ENCODE results near the gene AGAP2. TPM values are rescaled to one million over a fixed set of nuclear protein-coding genes. Genes with fewer than 3 reads are reported as not detected.
"Not testable (repeated sequence)": the region's sequence is repeated elsewhere in the genome, so short reads cannot be mapped to it uniquely, and the experiment has no call there.

Gene AGAP2
- total and polyA plus RNA-seq, 5 donors from 2014 or later = 4.4 to 60.3 (median 6.1) TPM

DNA sequence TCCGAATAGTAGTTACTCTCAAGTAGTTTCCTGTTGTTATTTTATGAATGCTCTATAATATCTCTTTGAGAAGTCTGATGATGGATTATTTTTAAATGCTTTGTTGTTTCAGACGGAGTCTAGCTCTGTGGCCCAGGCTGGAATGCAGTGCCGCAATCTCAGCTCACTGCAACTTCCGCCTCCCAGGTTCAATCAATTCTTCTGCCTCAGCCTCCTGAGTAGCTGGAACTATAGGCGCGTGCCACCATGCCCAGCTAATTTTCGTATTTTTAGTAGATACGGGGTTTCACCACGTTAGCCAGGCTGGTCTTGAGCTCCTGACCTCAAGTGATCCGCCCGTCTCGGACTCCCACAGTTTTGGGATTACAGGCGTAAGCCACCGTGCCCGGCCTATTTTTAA lies 46.0 kb downstream of the AGAP2 start:
- H3K9me3 Mint-ChIP-seq = peaks cover 0 to 2% (median 0%) of the 10 kb centered on the region in 7 donors
- H3K27me3 Mint-ChIP-seq = peaks cover 36% of the 10 kb centered on the region
- H3K36me3 Mint-ChIP-seq = peaks cover 9% of the 10 kb centered on the region
- no peak for DNase-seq
- H3K36me3 ChIP-seq (ENCODE audit: control insufficient read depth, insufficient read depth, low read length) = peaks cover 17% of the 10 kb centered on the region
- no peak overlapping the region for H3K27ac Mint-ChIP-seq
- H3K4me3 Mint-ChIP-seq = no peak overlapping the region
- H3K4me1 Mint-ChIP-seq = peaks cover 0 to 13% (median 8%) of the 10 kb centered on the region in 4 donors
- no peaks in the 10 kb centered on the region for H3K9me3 ChIP-seq (ENCODE audit: control insufficient read depth in 2 of 2, low read length in 2 of 2)
- no peak for ATAC-seq (ENCODE audit: low read depth in 2 of 2)
- peaks cover 13% of the 10 kb centered on the region for H3K4me1 ChIP-seq (ENCODE audit: control insufficient read depth, insufficient read depth, low read length, poor library complexity, severe bottlenecking)
- H3K27me3 ChIP-seq (ENCODE audit: control insufficient read depth, insufficient read depth, low read length) = peaks cover 12% of the 10 kb centered on the region
- no peak overlapping the region for H3K27ac ChIP-seq (ENCODE audit: insufficient read depth, low read length, poor library complexity, severe bottlenecking)
- H3K4me3 ChIP-seq (ENCODE audit: low read depth, low read length) = no peak overlapping the region

DNA sequence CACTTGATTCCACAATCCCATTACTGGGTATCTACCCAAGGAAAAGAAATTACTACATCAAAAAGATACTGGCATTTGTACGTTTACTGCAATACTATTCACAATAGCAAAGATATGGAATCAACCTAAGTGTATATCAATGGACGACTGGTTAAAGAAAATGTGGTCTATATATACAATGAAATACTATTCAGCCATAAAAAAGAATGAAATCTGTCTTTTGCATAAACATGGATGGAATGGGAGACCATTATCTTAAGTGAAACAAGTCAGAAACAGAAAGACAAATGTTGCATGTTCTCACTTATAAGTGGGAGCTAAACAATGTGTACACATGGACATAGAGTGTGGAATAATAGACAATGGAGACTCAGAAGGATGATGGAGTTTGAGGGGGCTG lies 49.6 kb downstream of the AGAP2 start:
- H3K4me3 ChIP-seq (ENCODE audit: low read depth, low read length) = no peak overlapping the region
- peak overlapping the region in 1 of 3 donors; percentile 43 for H3K27ac Mint-ChIP-seq
- H3K4me1 Mint-ChIP-seq = peaks cover 0 to 2% (median 0%) of the 10 kb centered on the region in 4 donors
- no peak overlapping the region for H3K27ac ChIP-seq (ENCODE audit: insufficient read depth, low read length, poor library complexity, severe bottlenecking)
- H3K27me3 ChIP-seq (ENCODE audit: control insufficient read depth, insufficient read depth, low read length) = peaks cover 37% of the 10 kb centered on the region
- no peak for DNase-seq
- no peaks in the 10 kb centered on the region for H3K36me3 ChIP-seq (ENCODE audit: control insufficient read depth, insufficient read depth, low read length)
- H3K4me1 ChIP-seq (ENCODE audit: control insufficient read depth, insufficient read depth, low read length, poor library complexity, severe bottlenecking) = no peaks in the 10 kb centered on the region
- no peak for ATAC-seq (ENCODE audit: low read depth in 2 of 2)
- H3K36me3 Mint-ChIP-seq = no peaks in the 10 kb centered on the region
- H3K9me3 Mint-ChIP-seq = peaks cover 0 to 4% (median 0%) of the 10 kb centered on the region in 7 donors
- no peak overlapping the region for H3K4me3 Mint-ChIP-seq
- H3K27me3 Mint-ChIP-seq = peaks cover 61% of the 10 kb centered on the region
- H3K9me3 ChIP-seq (ENCODE audit: control insufficient read depth in 2 of 2, low read length in 2 of 2) = no peaks in the 10 kb centered on the region

DNA sequence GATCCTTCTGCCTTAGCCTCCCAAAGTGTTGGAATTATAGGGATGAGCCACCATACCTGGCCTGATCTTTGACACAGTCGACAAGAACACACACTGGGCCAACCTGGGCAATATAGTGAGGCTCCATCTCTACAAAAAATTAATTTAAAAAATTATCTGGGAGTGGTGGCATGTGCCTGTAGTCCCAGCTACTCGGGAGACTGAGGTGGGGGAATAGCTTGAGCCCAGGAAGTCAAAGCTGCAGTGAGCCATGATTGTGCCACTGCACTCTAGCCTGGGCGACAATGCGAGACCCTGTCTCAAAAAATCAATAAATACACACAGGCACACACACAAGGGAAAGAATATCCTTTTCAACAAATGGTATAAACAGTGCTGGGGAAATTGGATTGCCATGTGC lies 50.7 kb downstream of the AGAP2 start:
- DNase-seq (no peak), ATAC-seq (ENCODE audit: low read depth in 2 of 2) (no peak)
- Mint-ChIP-seq H3K4me3 (no peak overlapping the region), H3K4me1 (peaks cover 0 to under 1% (median 0%) of the 10 kb centered on the region in 4 donors), H3K9me3 (peaks cover 0 to 4% (median 0%) of the 10 kb centered on the region in 7 donors), H3K27me3 (peaks cover 67% of the 10 kb centered on the region), H3K36me3 (no peaks in the 10 kb centered on the region), H3K27ac (no peak overlapping the region)
- Histone ChIP-seq H3K27me3 (ENCODE audit: control insufficient read depth, insufficient read depth, low read length) (peaks cover 40% of the 10 kb centered on the region), H3K9me3 (ENCODE audit: control insufficient read depth in 2 of 2, low read length in 2 of 2) (no peaks in the 10 kb centered on the region), H3K36me3 (ENCODE audit: control insufficient read depth, insufficient read depth, low read length) (no peaks in the 10 kb centered on the region), H3K27ac (ENCODE audit: insufficient read depth, low read length, poor library complexity, severe bottlenecking) (no peak overlapping the region), H3K4me3 (ENCODE audit: low read depth, low read length) (no peak overlapping the region), H3K4me1 (ENCODE audit: control insufficient read depth, insufficient read depth, low read length, poor library complexity, severe bottlenecking) (no peaks in the 10 kb centered on the region)

DNA sequence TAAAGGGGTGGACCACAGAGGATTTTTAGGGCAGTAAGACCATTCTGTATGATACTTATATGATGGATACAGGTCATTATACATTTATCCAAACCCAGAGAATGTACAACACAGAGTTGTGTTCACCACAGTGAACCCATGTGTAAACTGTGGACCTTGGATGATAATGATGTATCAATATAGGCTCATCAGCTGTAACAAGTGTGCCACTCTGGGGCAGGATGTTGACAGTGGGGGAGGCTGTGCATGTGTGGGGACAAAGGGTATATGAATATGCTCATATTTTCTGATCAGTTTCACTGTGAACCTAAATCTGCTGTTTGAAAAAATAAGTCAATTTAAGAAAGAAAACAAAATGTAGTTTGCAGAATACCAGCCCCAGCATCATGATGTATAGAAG lies 58.8 kb downstream of the AGAP2 start:
- H3K27ac ChIP-seq (ENCODE audit: insufficient read depth, low read length, poor library complexity, severe bottlenecking) = no peak overlapping the region
- peaks cover 0 to 8% (median 1%) of the 10 kb centered on the region in 7 donors for H3K9me3 Mint-ChIP-seq
- H3K4me3 ChIP-seq (ENCODE audit: low read depth, low read length) = no peak overlapping the region
- no peaks in the 10 kb centered on the region for H3K4me1 ChIP-seq (ENCODE audit: control insufficient read depth, insufficient read depth, low read length, poor library complexity, severe bottlenecking)
- no peaks in the 10 kb centered on the region for H3K4me1 Mint-ChIP-seq
- H3K36me3 Mint-ChIP-seq = no peaks in the 10 kb centered on the region
- no peak overlapping the region for H3K4me3 Mint-ChIP-seq
- ATAC-seq (ENCODE audit: low read depth in 2 of 2) = no peak
- peaks cover 33% of the 10 kb centered on the region for H3K27me3 Mint-ChIP-seq
- no peak for DNase-seq
- H3K36me3 ChIP-seq (ENCODE audit: control insufficient read depth, insufficient read depth, low read length) = no peaks in the 10 kb centered on the region
- peaks cover 0 to 6% of the 10 kb centered on the region in 2 experiments for H3K9me3 ChIP-seq (ENCODE audit: control insufficient read depth in 2 of 2, low read length in 2 of 2)
- H3K27ac Mint-ChIP-seq = no peak overlapping the region
- H3K27me3 ChIP-seq (ENCODE audit: control insufficient read depth, insufficient read depth, low read length) = peaks cover 8% of the 10 kb centered on the region

DNA sequence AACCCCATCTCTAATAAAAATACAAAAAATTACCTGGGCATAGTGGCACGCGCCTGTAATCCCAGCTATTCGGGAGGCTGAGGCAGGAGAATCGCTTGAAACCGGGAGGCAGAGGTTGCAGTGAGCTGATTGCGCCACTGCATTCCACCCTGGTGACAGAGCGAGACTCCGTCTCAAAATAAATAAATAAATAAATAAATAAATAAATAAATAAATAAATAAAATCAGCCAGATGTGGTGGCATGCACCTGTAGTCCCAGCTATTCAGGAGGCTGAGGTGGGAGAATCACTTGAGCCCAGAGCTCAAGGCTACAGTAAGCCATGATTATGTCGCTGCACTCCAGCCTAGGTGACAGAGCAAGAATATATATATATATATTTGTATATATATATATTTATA lies 60.6 kb downstream of the AGAP2 start:
- not testable (repeated sequence) for H3K27ac Mint-ChIP-seq; H3K4me3 ChIP-seq (ENCODE audit: low read depth, low read length)
- H3K27me3 Mint-ChIP-seq = peaks cover 23% of the 10 kb centered on the region

DNA sequence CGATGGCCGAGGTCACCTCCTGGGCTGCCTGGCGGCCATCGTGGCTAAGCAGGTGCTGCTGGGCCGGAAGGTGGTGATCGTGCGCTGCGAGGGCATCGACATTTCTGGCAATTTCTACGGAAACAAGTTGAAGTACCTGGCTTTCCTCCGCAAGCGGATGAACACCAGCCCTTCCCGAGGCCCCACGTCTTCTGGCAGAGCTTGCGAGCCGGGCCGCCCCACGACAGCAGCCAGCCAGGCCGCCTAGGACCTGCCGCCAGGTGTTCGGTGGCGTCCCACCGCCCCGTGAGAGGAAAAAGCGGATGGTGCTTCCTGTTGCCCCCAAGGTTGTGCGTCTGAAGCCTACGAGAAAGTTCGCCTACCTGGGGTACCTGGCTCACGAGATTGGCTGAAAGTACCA lies 63.9 kb downstream of the AGAP2 start:
- no peak overlapping the region for H3K4me3 ChIP-seq (ENCODE audit: low read depth, low read length)
- Mint-ChIP-seq H3K27me3 (peaks cover 12% of the 10 kb centered on the region), H3K36me3 (no peaks in the 10 kb centered on the region), H3K4me1 (no peaks in the 10 kb centered on the region), H3K9me3 (peaks cover 0 to 1% (median 0%) of the 10 kb centered on the region in 7 donors), H3K27ac (no peak overlapping the region), H3K4me3 (no peak overlapping the region)
- no peaks in the 10 kb centered on the region for H3K4me1 ChIP-seq (ENCODE audit: control insufficient read depth, insufficient read depth, low read length, poor library complexity, severe bottlenecking)
- peaks cover 4% of the 10 kb centered on the region for H3K27me3 ChIP-seq (ENCODE audit: control insufficient read depth, insufficient read depth, low read length)
- no peak for ATAC-seq (ENCODE audit: low read depth in 2 of 2)
- no peak for DNase-seq
- no peak overlapping the region for H3K27ac ChIP-seq (ENCODE audit: insufficient read depth, low read length, poor library complexity, severe bottlenecking)
- no peaks in the 10 kb centered on the region for H3K9me3 ChIP-seq (ENCODE audit: control insufficient read depth in 2 of 2, low read length in 2 of 2)
- no peaks in the 10 kb centered on the region for H3K36me3 ChIP-seq (ENCODE audit: control insufficient read depth, insufficient read depth, low read length)

More for the DNA sequence above, 60.6 kb downstream of the AGAP2 start:
- H3K27me3 ChIP-seq (ENCODE audit: control insufficient read depth, insufficient read depth, low read length); DNase-seq; H3K4me1 Mint-ChIP-seq; ATAC-seq (ENCODE audit: low read depth in 2 of 2); H3K27ac ChIP-seq (ENCODE audit: insufficient read depth, low read length, poor library complexity, severe bottlenecking); H3K9me3 Mint-ChIP-seq; H3K4me1 ChIP-seq (ENCODE audit: control insufficient read depth, insufficient read depth, low read length, poor library complexity, severe bottlenecking); H3K9me3 ChIP-seq (ENCODE audit: control insufficient read depth in 2 of 2, low read length in 2 of 2); H3K36me3 ChIP-seq (ENCODE audit: control insufficient read depth, insufficient read depth, low read length); H3K36me3 Mint-ChIP-seq; H3K4me3 Mint-ChIP-seq: not testable (repeated sequence)

Other genes starting within 250 kb of the AGAP2 start
- gene DDIT3, start 218.2 kb downstream of the AGAP2 start, total RNA-seq = 159 TPM
- gene DDIT3, start 218.2 kb downstream of the AGAP2 start, polyA plus RNA-seq = 10 to 100 TPM; 17.8 to 25.3 (median 20.9) TPM
- gene MBD6, start 215.9 kb downstream of the AGAP2 start, total RNA-seq = 104 TPM
- 1 to 10 TPM; 1.8 to 3.0 (median 2.3) TPM for gene MBD6, start 215.9 kb downstream of the AGAP2 start, polyA plus RNA-seq
- gene DCTN2, start 191.6 kb downstream of the AGAP2 start, total RNA-seq = 74.9 TPM
- gene DCTN2, start 191.6 kb downstream of the AGAP2 start, polyA plus RNA-seq = 10 to 100 TPM; 75.1 to 91.6 (median 78.9) TPM
- 0.72 TPM for gene KIF5A, start 188.7 kb downstream of the AGAP2 start, total RNA-seq
- under 1 TPM in 2 of 4 donors, not detected in 2; 0.05 to 0.06 TPM for gene KIF5A, start 188.7 kb downstream of the AGAP2 start, polyA plus RNA-seq
- gene PIP4K2C, start 147.6 kb downstream of the AGAP2 start, total RNA-seq = 35.8 TPM
- 10 to 100 TPM; 24.6 to 38.6 (median 30.2) TPM for gene PIP4K2C, start 147.6 kb downstream of the AGAP2 start, polyA plus RNA-seq
- gene DTX3, start 133.9 kb downstream of the AGAP2 start, total RNA-seq = 31.2 TPM
- 1 to 10 TPM; 3.4 to 7.4 (median 5.1) TPM for gene DTX3, start 133.9 kb downstream of the AGAP2 start, polyA plus RNA-seq
- 0.64 TPM for gene ARHGEF25, start 127.3 kb downstream of the AGAP2 start, total RNA-seq
- not detected for gene ARHGEF25, start 127.3 kb downstream of the AGAP2 start, polyA plus RNA-seq
- not detected for gene B4GALNT1, start 105.5 kb downstream of the AGAP2 start, total RNA-seq
- not detected for gene B4GALNT1, start 105.5 kb downstream of the AGAP2 start, polyA plus RNA-seq
- gene OS9, start 44.6 kb downstream of the AGAP2 start, total RNA-seq = 151 TPM
- gene OS9, start 44.6 kb downstream of the AGAP2 start, polyA plus RNA-seq = 10 to 100 TPM; 59.2 to 72.4 (median 63.1) TPM
- 8.7 TPM for gene TSPAN31, start 6.3 kb upstream of the AGAP2 start, total RNA-seq
- gene TSPAN31, start 6.3 kb upstream of the AGAP2 start, polyA plus RNA-seq = 10 to 100 TPM; 38.4 to 48.9 (median 39.6) TPM
- gene CDK4, start 13.6 kb upstream of the AGAP2 start, total RNA-seq = 17.5 TPM
- 10 to 100 TPM; 62.2 to 90.3 (median 69.7) TPM for gene CDK4, start 13.6 kb upstream of the AGAP2 start, polyA plus RNA-seq
- gene MARCHF9, start 16.4 kb upstream of the AGAP2 start, total RNA-seq = 35.4 TPM
- 1 to 10 TPM; 2.2 to 4.5 (median 3.8) TPM for gene MARCHF9, start 16.4 kb upstream of the AGAP2 start, polyA plus RNA-seq
- gene CYP27B1, start 28.3 kb upstream of the AGAP2 start, total RNA-seq = not detected
- under 1 TPM in 2 of 4 donors, not detected in 2; 0.14 to 0.26 TPM for gene CYP27B1, start 28.3 kb upstream of the AGAP2 start, polyA plus RNA-seq
- 8.7 TPM for gene METTL1, start 33.4 kb upstream of the AGAP2 start, total RNA-seq
- 10 to 100 TPM in 1 of 4 donors, 1 to 10 TPM in 3; 3.5 to 10.8 (median 5.9) TPM for gene METTL1, start 33.4 kb upstream of the AGAP2 start, polyA plus RNA-seq
- 3.7 TPM for gene EEF1AKMT3, start 33.9 kb upstream of the AGAP2 start, total RNA-seq
- gene EEF1AKMT3, start 33.9 kb upstream of the AGAP2 start, polyA plus RNA-seq = 1 to 10 TPM; 1.8 to 7.6 (median 2.5) TPM
- 22.8 TPM for gene TSFM, start 44.0 kb upstream of the AGAP2 start, total RNA-seq
- 10 to 100 TPM; 33.4 to 50.4 (median 40.6) TPM for gene TSFM, start 44.0 kb upstream of the AGAP2 start, polyA plus RNA-seq
- 2.0 TPM for gene AVIL, start 80.0 kb upstream of the AGAP2 start, total RNA-seq
- gene AVIL, start 80.0 kb upstream of the AGAP2 start, polyA plus RNA-seq = under 1 TPM; 0.15 to 0.25 (median 0.19) TPM
- 121 TPM for gene CTDSP2, start 108.0 kb upstream of the AGAP2 start, total RNA-seq
- gene CTDSP2, start 108.0 kb upstream of the AGAP2 start, polyA plus RNA-seq = 10 to 100 TPM; 45.7 to 54.4 (median 52.5) TPM
- gene ATP23, start 202.8 kb upstream of the AGAP2 start, total RNA-seq = 4.8 TPM
- gene ATP23, start 202.8 kb upstream of the AGAP2 start, polyA plus RNA-seq = 10 to 100 TPM; 16.2 to 40.7 (median 26.1) TPM

Measured in CD4-positive, CD25-positive, alpha-beta regulatory T cell (primary cell).